Gastrocnemius medialis (tissue), 4 donors: ENCODE results near the gene DYNLL2.

Source experiments
- CTCF ChIP-seq, 5 experiments: fragments of 450-650 bp in 3 of 5; fragments of 200-600 bp in 2 of 5; sonication (generic) in 2 of 5; IDR thresholded peaks in 4 of 5; conservative IDR thresholded peaks in 1 of 5; 1 replicate in 4 of 5; 2 replicates in 1 of 5; pipeline ENCODE4 v1.5.1; 2016 to 2019; ENCODE audit warnings: antibody characterized with exemption in 5 of 5, mild to moderate bottlenecking in 3 of 5, moderate library complexity in 3 of 5
- POLR2A ChIP-seq, 2 donors: fragments of 450-650 bp; IDR thresholded peaks; one replicate each; pipeline ENCODE4 v1.6.1; 2017; ENCODE audit warnings: antibody characterized with exemption in 2 of 2, mild to moderate bottlenecking in 2 of 2, moderate library complexity in 2 of 2

- no peak for TF ChIP-seq POLR2A (IDR thresholded peaks at IDR 0.05)
- no peak for TF ChIP-seq CTCF (IDR thresholded peaks at IDR 0.05 in 4 of 5, conservative IDR thresholded peaks at IDR 0.05 in 1 of 5)
Measured at GRCh38 chr17:58094118-58094517, 10.9 kb downstream of the DYNLL2 start.
